GM18508 (cell line): ENCODE results near the gene MYDGF.

Experiments
- ATAC-seq: cut with Tn5 transposase; IDR thresholded peaks from one replicate; pipeline ENCODE4 v1.9.1; 2021; ENCODE audit warnings: moderate number of reproducible peaks; ENCODE audit not compliant: insufficient read depth, unreplicated experiment

Gene MYDGF

GRCh38 chr19:4678881-4679790 lies 9.0 kb upstream of the MYDGF start:
- no peak for ATAC-seq

- ATAC-seq: no peak
Observed at GRCh38 chr19:4676955-4677731, 7.0 kb upstream of the MYDGF start.

DNA sequence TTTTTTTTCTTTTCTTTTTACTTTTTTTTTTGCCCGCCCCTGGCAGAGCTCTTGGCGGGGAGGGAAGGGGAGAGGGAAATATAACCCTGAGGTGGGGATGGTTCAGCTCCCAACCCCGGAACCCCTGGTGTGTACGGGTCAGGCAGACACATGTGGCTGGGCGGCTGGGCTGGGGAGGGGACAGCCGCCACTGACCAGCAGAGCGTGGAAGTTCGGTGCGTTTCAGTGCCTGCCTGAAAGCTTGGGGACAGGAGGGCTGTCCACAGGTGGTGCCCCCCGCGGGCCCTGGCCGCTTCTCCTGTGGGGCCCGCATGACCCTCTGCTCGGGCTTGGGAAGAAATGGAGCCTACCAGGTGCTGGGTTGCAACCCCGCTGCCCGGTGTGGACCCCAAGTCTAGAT lies 5.2 kb upstream of the MYDGF start:
- ATAC-seq: no peak

GRCh38 chr19:4673726-4674125 lies 3.6 kb upstream of the MYDGF start:
- no peak for ATAC-seq

DNA sequence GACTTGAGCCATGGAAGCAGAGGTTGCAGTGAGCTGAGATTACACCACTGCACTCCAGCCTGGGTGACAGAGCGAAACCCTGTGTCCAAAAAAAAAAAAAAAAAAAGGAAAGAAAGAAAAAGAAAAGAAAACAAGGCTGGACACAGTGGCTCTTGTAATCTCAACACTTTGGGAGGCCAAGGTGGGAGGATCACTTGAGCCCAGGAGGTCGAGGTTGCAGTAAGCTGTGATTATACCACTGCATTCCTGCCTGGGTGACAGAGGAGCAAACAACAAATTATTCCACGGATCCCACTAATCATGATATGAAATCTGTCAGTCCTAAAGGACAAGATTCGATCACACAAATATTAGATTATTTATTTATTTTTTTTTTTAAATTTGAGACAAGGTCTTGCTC lies 3.1 kb upstream of the MYDGF start:
- no peak for ATAC-seq

GRCh38 chr19:4671185-4671851 lies 1.2 kb upstream of the MYDGF start:
- ATAC-seq: no peak

- ATAC-seq: no peak
Observed at GRCh38 chr19:4664642-4665041, 5.5 kb downstream of the MYDGF start.

- no peak for ATAC-seq
Observed at GRCh38 chr19:4662812-4663211, 7.3 kb downstream of the MYDGF start.

GRCh38 chr19:4662020-4662695 lies 8.0 kb downstream of the MYDGF start:
- ATAC-seq: no peak

- ATAC-seq: no peak
Observed at GRCh38 chr19:4660993-4661392, 9.1 kb downstream of the MYDGF start.

DNA sequence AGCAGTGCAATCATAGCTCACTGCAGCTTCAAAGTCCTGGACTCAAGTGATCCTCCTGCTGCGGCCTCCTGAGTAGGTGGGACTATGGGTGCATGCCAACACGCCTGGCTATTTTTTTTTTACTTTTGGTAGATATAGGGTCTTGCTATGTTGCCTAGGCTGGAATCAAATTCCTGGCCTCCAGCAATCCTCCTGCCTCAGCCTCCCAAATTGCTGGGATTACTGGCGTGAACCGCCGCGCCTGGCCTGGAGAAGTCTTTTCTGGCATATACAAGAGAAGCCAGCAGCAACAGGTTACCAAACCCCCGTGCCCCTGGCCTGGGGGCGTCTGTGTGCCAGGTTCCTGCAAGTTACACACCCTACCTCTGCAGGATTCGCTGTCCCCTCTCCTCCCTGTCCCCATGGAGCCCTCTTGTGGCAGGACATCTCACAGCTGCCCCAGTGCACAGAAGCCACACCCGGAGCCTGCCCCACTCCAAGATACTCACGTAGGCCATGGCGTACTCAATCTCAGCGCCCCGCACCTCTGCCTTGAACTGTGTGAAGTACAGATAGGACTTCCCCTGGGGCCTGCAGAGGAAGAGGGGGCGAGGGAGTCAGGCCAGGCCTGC lies 9.9 kb downstream of the MYDGF start:
- ATAC-seq: no peak

- no peak for ATAC-seq
Observed at GRCh38 chr19:4657835-4658234, 12.3 kb downstream of the MYDGF start.

- no peak for ATAC-seq
Observed at GRCh38 chr19:4657262-4657661, 12.9 kb downstream of the MYDGF start.

GRCh38 chr19:4656102-4656501 lies 14.0 kb downstream of the MYDGF start:
- no peak for ATAC-seq

DNA sequence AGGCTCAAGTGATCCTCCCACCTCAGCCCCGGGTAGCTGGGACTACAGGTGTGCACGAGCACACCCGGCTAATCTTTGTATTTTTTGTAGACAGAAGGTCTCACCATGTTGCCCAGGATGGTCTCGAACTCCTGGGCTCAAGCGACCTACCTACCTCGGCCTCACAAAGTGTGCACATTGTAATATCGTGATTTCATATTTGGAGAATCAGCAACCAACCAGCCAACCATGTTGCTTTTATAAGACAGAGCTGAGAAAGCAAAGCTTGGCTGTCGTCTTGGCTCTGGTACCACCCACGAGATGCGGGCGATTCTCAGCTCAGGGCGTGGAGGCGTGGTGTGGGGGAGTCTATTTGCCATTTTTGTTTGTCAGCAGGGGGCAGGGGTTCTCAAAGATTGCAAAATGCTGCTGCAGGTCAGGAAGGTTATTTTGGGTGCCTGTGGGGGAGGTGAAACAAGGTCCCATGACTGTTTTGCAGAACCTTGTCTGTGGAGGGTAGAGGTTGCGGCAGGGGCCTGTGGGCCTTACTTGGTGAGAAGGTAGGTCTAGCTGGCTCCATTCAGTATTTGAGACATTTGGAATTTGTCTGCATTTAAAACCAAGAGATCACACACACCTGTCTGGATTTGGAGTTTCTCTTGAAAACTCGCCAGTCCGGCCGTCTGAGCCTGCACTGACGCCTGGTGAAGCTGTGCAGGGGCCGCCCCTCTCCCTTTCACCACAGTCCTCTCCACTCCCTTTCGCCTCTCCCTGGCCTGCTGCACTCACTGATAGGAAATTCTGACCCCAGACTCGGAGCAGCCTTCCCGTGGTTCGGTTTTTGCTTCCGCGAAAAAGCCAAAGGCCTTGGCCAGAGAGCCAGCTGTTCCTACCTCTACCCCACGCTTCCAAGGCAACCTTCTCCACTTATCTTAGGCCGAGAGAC lies 15.4 kb downstream of the MYDGF start:
- no peak for ATAC-seq

DNA sequence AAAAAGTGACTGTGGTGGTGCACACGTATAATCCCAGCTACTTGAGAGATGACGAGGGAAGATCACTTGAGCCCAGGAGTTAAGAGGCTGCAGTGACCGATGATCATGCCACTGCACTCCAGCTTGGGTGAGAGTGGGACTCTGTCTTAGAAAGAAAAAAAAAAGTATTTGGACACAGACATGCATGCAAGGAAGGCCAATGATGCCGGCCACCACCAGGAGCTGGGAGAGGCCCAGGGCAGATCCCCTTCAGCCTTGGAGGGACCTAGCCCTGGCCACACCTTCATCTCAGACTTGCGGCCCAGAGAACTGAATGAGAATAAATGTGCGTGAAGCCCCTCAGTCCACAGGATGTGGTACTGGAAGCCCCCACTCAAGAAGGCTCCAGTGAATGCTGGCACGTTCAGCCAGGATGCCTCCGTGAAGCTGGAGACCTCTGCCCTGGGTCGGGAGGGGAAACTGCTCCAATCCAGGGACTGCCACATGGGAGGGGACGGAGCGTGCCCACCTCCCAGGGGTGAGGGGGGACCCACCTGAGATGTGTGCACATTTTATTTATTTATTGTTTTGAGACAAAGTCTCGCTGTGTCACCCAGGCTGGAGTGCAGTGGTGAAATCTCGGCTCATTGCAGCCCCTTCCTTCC lies 16.2 kb downstream of the MYDGF start:
- no peak for ATAC-seq

DNA sequence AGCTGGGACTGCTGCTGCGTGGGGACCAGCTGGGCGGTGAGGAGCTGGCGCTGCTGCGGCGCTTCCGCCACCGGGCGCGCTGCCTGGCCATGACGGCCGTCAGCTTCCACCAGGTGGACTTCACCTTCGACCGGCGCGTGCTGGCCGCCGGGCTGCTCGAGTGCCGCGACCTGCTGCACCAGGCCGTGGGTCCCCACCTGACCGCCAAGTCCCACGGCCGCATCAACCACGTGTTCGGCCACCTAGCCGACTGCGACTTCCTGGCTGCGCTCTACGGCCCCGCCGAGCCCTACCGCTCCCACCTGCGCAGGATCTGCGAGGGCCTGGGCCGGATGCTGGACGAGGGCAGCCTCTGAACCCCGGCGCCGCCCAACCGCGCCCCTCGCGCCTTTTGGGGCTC lies 18.1 kb downstream of the MYDGF start:
- no peak for ATAC-seq

GRCh38 chr19:4650159-4650558 lies 20.0 kb downstream of the MYDGF start:
- no peak for ATAC-seq
